Stimulated activated naive CD8-positive, alpha-beta T cell treated with anti-CD3 and anti-CD28 coated beads, Interleukin-15, Interleukin-2, amounts not matched to agents 100 ng/mL and 50 ng/mL, for 24 hours (primary cell): ENCODE results near the gene TRIM49.
"Not testable (repeated sequence)": the region's sequence is repeated elsewhere in the genome, so short reads cannot be mapped to it uniquely, and the experiment has no call there.

Experiments
- H3K27ac Mint-ChIP-seq: one replicate; pipeline ENCODE4 v1.8.0; 2021; ENCODE audit warnings: mild to moderate bottlenecking, mixed read lengths
- H3K27me3 Mint-ChIP-seq: one replicate; pipeline ENCODE4 v1.8.0; 2021; ENCODE audit warnings: mixed read lengths
- H3K36me3 Mint-ChIP-seq: one replicate; pipeline ENCODE4 v1.8.0; 2021; ENCODE audit warnings: low read depth, mixed read lengths
- H3K4me1 Mint-ChIP-seq: one replicate; pipeline ENCODE4 v1.8.0; 2021; ENCODE audit warnings: low read depth, mixed read lengths
- H3K4me3 Mint-ChIP-seq: one replicate; pipeline ENCODE4 v1.8.0; 2021; ENCODE audit warnings: mild to moderate bottlenecking, mixed read lengths
- H3K9me3 Mint-ChIP-seq: one replicate; pipeline ENCODE4 v1.8.0; 2021; ENCODE audit warnings: mixed read lengths

Gene TRIM49

GRCh38 chr11:89808475-89808874, at the start of gene TRIM49:
TSS of gene TRIM49 (minus strand) at chr11:89808575. CDS start at chr11:89804469, 4,106 bp downstream.
- H3K9me3 Mint-ChIP-seq: not testable (repeated sequence)

GRCh38 chr11:89826694-89827093, 18.3 kb upstream of the TRIM49 start:
- not testable (repeated sequence) for H3K4me3 Mint-ChIP-seq, H3K4me1 Mint-ChIP-seq, H3K27me3 Mint-ChIP-seq, H3K9me3 Mint-ChIP-seq, H3K27ac Mint-ChIP-seq, H3K36me3 Mint-ChIP-seq

More at GRCh38 chr11:89808475-89808874, at the start of gene TRIM49:
- not testable (repeated sequence) for H3K27me3 Mint-ChIP-seq, H3K4me3 Mint-ChIP-seq, H3K4me1 Mint-ChIP-seq, H3K27ac Mint-ChIP-seq, H3K36me3 Mint-ChIP-seq

- not testable (repeated sequence) for H3K36me3 Mint-ChIP-seq, H3K4me1 Mint-ChIP-seq, H3K4me3 Mint-ChIP-seq, H3K27ac Mint-ChIP-seq, H3K27me3 Mint-ChIP-seq, H3K9me3 Mint-ChIP-seq
Measured at GRCh38 chr11:89820008-89820407, 11.6 kb upstream of the TRIM49 start.

GRCh38 chr11:89813535-89813934, 5.2 kb upstream of the TRIM49 start:
- not testable (repeated sequence) for H3K4me3 Mint-ChIP-seq, H3K27me3 Mint-ChIP-seq, H3K4me1 Mint-ChIP-seq, H3K27ac Mint-ChIP-seq, H3K9me3 Mint-ChIP-seq, H3K36me3 Mint-ChIP-seq

- not testable (repeated sequence) for H3K27me3 Mint-ChIP-seq, H3K27ac Mint-ChIP-seq, H3K9me3 Mint-ChIP-seq, H3K4me3 Mint-ChIP-seq, H3K4me1 Mint-ChIP-seq, H3K36me3 Mint-ChIP-seq
Measured at GRCh38 chr11:89787506-89788063, 20.8 kb downstream of the TRIM49 start.

- H3K27me3 Mint-ChIP-seq, H3K4me3 Mint-ChIP-seq, H3K36me3 Mint-ChIP-seq, H3K4me1 Mint-ChIP-seq, H3K9me3 Mint-ChIP-seq, H3K27ac Mint-ChIP-seq: not testable (repeated sequence)
Measured at GRCh38 chr11:89785726-89786125, 22.6 kb downstream of the TRIM49 start.

GRCh38 chr11:89750822-89751221, 57.6 kb downstream of the TRIM49 start:
- not testable (repeated sequence) for H3K36me3 Mint-ChIP-seq, H3K4me1 Mint-ChIP-seq, H3K4me3 Mint-ChIP-seq, H3K9me3 Mint-ChIP-seq, H3K27me3 Mint-ChIP-seq, H3K27ac Mint-ChIP-seq
